Vagina (tissue), 2 donors: ENCODE results near the gene IL20. TPM values are rescaled to one million over a fixed set of nuclear protein-coding genes. Genes with fewer than 3 reads are reported as not detected.

Source experiments
- DNase-seq, 2 donors: peaks; one replicate each; pipeline ENCODE4 v3.0.0-alpha.2; 2017; ENCODE audit errors: extremely low spot score in 2 of 2
- H3K27ac ChIP-seq: fragments of 200-600 bp; sonication (generic); one replicate; pipeline ENCODE4 v1.5.1; 2019
- H3K27me3 ChIP-seq: fragments of 200-600 bp; sonication (generic); one replicate; pipeline ENCODE4 v1.5.1; 2019
- H3K36me3 ChIP-seq, 2 donors: fragments of 200-600 bp; sonication (generic); one replicate each; pipeline ENCODE4 v1.5.1; 2017 to 2019
- H3K4me1 ChIP-seq: fragments of 200-600 bp; sonication (generic); one replicate; pipeline ENCODE4 v1.5.1; 2019
- H3K4me3 ChIP-seq, 2 donors: fragments of 200-600 bp; sonication (generic); 1 replicate in 1 of 2; 2 replicates in 1 of 2; pipeline ENCODE4 v1.5.1; 2016 to 2019
- H3K9me3 ChIP-seq: fragments of 200-600 bp; sonication (generic); one replicate; pipeline ENCODE4 v1.5.1; 2019
- CTCF ChIP-seq, 3 experiments: fragments of 450-650 bp in 2 of 3; fragments of 200-600 bp in 1 of 3; sonication (generic) in 1 of 3; IDR thresholded peaks; one replicate each; pipeline ENCODE4 v1.5.1; 2017 to 2019; ENCODE audit warnings: antibody characterized with exemption in 3 of 3, mild to moderate bottlenecking in 2 of 3, moderate library complexity in 2 of 3
- POLR2A ChIP-seq, 2 donors: fragments of 450-650 bp; IDR thresholded peaks; one replicate each; pipeline ENCODE4 v1.6.1; 2017; ENCODE audit warnings: antibody characterized with exemption in 2 of 2, mild to moderate bottlenecking in 2 of 2, moderate library complexity in 2 of 2
- POLR2AphosphoS5 ChIP-seq, 2 donors: sonication (generic); formaldehyde crosslinking; IDR thresholded peaks; one replicate each; pipeline ENCODE4 v1.9.0; 2017; ENCODE audit warnings: antibody characterized with exemption in 2 of 2, mild to moderate bottlenecking in 2 of 2, low read depth in 1 of 2; ENCODE audit not compliant: insufficient read depth in 1 of 2
- intact Hi-C: fragments of 100-400 bp; cut with DNase I; formaldehyde crosslinking; loops from one replicate; pipeline ENCODE4 v1.15.1; 2023
- total RNA-seq: library from RNA; depleted of rRNA; stranded (reverse); fragments of >200 nt; gene quantifications from one replicate; pipeline ENCODE4 v1.2.3, GENCODE V29; 2016

Gene IL20
- total RNA-seq, 1 donor from 2014 or later, result not detected

DNA sequence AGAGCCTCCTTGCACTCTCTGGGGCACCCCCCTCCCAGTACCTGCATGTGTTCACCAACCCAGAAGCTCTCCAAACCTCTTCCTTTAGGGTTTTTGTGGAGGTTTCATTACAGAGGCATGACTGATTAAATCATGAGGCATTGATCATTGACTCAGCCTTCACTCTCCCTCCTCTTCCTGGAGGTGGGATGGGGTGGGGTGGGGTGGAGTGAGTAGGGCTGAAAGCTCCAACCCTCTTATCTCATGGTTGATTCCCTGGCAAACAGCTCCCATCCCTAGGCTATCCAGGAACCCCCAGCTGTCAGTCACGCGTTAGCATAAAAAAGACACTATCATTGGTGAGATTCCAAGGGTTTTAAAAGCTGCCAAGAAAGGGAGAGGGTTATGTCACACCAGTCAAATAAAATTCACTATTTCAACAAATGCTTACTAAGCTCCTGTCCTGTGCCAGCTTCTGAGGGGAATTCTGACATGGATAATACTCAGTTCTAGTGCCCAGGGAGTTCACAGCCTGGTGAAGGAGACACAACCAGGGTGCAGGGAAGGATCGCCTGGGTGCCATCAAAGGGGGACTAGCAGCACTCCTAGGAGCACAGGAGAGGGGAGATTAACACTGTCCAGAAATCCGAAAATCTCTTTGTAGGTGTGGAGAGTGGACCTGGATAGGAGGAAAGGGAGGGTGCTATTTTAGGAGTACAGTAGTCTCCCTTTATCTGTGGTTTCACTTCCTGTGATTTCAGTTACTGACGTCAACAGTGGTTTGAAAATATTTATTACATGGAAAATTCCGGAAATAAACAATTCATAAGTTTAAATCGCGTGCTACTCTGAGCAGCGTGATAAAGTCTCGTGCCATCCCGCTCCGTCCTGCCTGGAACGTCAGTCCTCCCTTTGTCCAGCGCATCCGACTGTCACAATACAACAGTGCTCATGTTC lies 25.0 kb downstream of the IL20 start:
- Histone ChIP-seq H3K4me1 (peaks cover 17% of the 10 kb centered on the region), H3K9me3 (no peaks in the 10 kb centered on the region), H3K36me3 (no peaks in the 10 kb centered on the region), H3K27ac (no peak overlapping the region), H3K27me3 (no peaks in the 10 kb centered on the region), H3K4me3 (no peak overlapping the region)
- DNase-seq, result no peak
- TF ChIP-seq POLR2AphosphoS5 (IDR thresholded peaks at IDR 0.05; ENCODE audit: insufficient read depth in 1 of 2, low read depth in 1 of 2), result no peak
- no peak for TF ChIP-seq CTCF (IDR thresholded peaks at IDR 0.05)
- TF ChIP-seq POLR2A (IDR thresholded peaks at IDR 0.05), result no peak
- intact Hi-C loops, result no loop called here

- Histone ChIP-seq H3K36me3 (no peaks in the 10 kb centered on the region), H3K27ac (no peak overlapping the region), H3K9me3 (no peaks in the 10 kb centered on the region), H3K27me3 (no peaks in the 10 kb centered on the region), H3K4me1 (peaks cover 27% of the 10 kb centered on the region), H3K4me3 (no peak overlapping the region)
- no peak for TF ChIP-seq CTCF (IDR thresholded peaks at IDR 0.05)
- TF ChIP-seq POLR2A (IDR thresholded peaks at IDR 0.05), result no peak
- TF ChIP-seq POLR2AphosphoS5 (IDR thresholded peaks at IDR 0.05; ENCODE audit: insufficient read depth in 1 of 2, low read depth in 1 of 2), result no peak
- DNase-seq, result no peak
- intact Hi-C loops, result no loop called here
Observed at GRCh38 chr1:206891412-206891811, 26.0 kb downstream of the IL20 start.

DNA sequence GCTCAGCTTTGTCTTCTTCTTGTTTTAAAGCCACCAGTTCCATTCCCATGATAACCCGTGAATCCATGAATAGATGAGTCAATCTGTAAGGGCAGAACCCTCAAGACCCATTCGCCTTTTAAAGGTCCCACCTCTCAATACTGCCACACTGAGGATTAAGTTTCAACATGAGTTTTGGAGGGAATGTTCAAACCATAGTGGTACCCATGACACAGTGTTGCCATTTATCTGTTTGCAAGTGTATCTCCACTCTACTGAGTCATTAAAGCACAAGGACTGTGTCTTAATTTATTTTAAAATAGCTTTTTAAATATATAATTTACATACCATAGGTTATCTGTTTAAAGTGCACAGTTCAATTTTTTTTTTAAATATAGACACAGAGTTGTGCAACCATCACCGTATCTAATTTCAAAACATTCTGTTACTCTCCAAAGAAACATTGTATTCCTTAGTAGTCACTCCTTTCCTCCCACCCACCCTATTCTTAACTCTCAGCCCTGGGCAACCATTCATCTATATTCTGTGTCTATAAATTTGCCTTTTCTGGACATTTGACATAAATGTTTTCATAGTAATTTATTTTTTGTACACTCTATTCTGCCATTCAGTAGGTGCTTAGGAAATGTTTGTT lies 27.0 kb downstream of the IL20 start:
- Histone ChIP-seq H3K9me3 (no peaks in the 10 kb centered on the region), H3K4me1 (peaks cover 33% of the 10 kb centered on the region), H3K36me3 (no peaks in the 10 kb centered on the region), H3K4me3 (no peak overlapping the region), H3K27me3 (no peaks in the 10 kb centered on the region), H3K27ac (no peak overlapping the region)
- no peak for DNase-seq
- no peak for TF ChIP-seq POLR2A (IDR thresholded peaks at IDR 0.05)
- TF ChIP-seq CTCF (IDR thresholded peaks at IDR 0.05), result no peak
- no peak for TF ChIP-seq POLR2AphosphoS5 (IDR thresholded peaks at IDR 0.05; ENCODE audit: insufficient read depth in 1 of 2, low read depth in 1 of 2)
- intact Hi-C loops, result no loop called here

DNA sequence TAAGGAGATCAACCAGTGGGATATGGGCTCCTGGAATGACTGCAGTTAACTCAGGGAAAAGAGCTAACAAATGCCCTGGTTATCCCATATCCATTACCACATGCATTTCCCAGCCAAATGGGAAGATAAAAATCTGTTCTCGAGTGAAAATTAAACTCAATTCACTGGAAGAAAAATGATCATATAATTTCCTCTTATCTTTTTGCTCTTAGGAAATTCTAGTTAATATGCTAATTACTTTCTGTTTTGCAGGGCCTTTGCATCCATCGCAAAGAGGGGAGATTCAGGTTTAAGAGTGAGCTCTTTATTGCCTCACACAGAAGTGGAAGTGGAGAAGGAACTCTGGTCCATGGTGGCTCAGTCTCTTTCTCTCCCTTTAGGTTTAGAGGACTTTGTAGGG lies 28.0 kb downstream of the IL20 start:
- no peak for DNase-seq
- intact Hi-C loops, result no loop called here
- H3K36me3 ChIP-seq, result no peaks in the 10 kb centered on the region
- TF ChIP-seq POLR2AphosphoS5 (IDR thresholded peaks at IDR 0.05; ENCODE audit: insufficient read depth in 1 of 2, low read depth in 1 of 2) (no peak), POLR2A (IDR thresholded peaks at IDR 0.05) (no peak), CTCF (IDR thresholded peaks at IDR 0.05) (no peak)
- H3K4me3 ChIP-seq, result no peak overlapping the region
- no peak overlapping the region for H3K27ac ChIP-seq
- peaks cover 33% of the 10 kb centered on the region for H3K4me1 ChIP-seq
- no peaks in the 10 kb centered on the region for H3K9me3 ChIP-seq
- no peaks in the 10 kb centered on the region for H3K27me3 ChIP-seq

- no peak overlapping the region for H3K4me3 ChIP-seq
- H3K4me1 ChIP-seq, result peaks cover 27% of the 10 kb centered on the region
- no peak for TF ChIP-seq POLR2AphosphoS5 (IDR thresholded peaks at IDR 0.05; ENCODE audit: insufficient read depth in 1 of 2, low read depth in 1 of 2)
- no peak for TF ChIP-seq POLR2A (IDR thresholded peaks at IDR 0.05)
- no peak for TF ChIP-seq CTCF (IDR thresholded peaks at IDR 0.05)
- H3K27ac ChIP-seq, result no peak overlapping the region
- H3K9me3 ChIP-seq, result no peaks in the 10 kb centered on the region
- H3K27me3 ChIP-seq, result no peaks in the 10 kb centered on the region
- no peaks in the 10 kb centered on the region for H3K36me3 ChIP-seq
- intact Hi-C loops, result no loop called here
- no peak for DNase-seq
Observed at GRCh38 chr1:206895325-206895724, 29.9 kb downstream of the IL20 start.
